HepG2 (cell line): ENCODE results near the gene TMEM95. TPM values are rescaled to one million over a fixed set of nuclear protein-coding genes. Genes with fewer than 3 reads are reported as not detected.

Experiments
- ARHGAP35 ChIP-seq: sonication (generic); formaldehyde crosslinking; IDR thresholded peaks from 2 replicates; pipeline ENCODE4 v1.9.0; 2022; ENCODE audit warnings: mild to moderate bottlenecking, inconsistent platforms, moderate library complexity, missing genetic modification reagents, borderline replicate concordance
- ERF ChIP-seq: IDR thresholded peaks from 2 replicates; pipeline ENCODE4 v1.6.1; 2018; ENCODE audit warnings: missing biosample characterization, missing genetic modification reagents
- GABPB1 ChIP-seq: IDR thresholded peaks from 2 replicates; pipeline ENCODE4 v1.6.1; 2016; ENCODE audit warnings: mild to moderate bottlenecking, missing genetic modification reagents, moderate library complexity, missing compliant biosample characterization
- HOXA3 ChIP-seq: sonication (generic); formaldehyde crosslinking; IDR thresholded peaks from 2 replicates; pipeline ENCODE4 v1.5.0; 2020; ENCODE audit warnings: missing genetic modification reagents
- KMT2B ChIP-seq: IDR thresholded peaks from 2 replicates; pipeline ENCODE4 v1.6.1; 2016; ENCODE audit warnings: missing genetic modification reagents, missing compliant biosample characterization
- NFKB2 ChIP-seq: sonication (generic); formaldehyde crosslinking; IDR thresholded peaks from 2 replicates; pipeline ENCODE4 v1.4.0; 2020; ENCODE audit warnings: missing genetic modification reagents, borderline replicate concordance
- NR2F1 ChIP-seq, 2 experiments: fragments of 450-650 bp in 1 of 2; formaldehyde crosslinking in 1 of 2; IDR thresholded peaks; 2 replicates each; pipeline versions ENCODE4 v1.5.0 to v1.6.1; 2016 to 2020; ENCODE audit warnings: mild to moderate bottlenecking in 1 of 2, missing compliant biosample characterization in 1 of 2, missing genetic modification reagents in 1 of 2, moderate library complexity in 1 of 2
- PAX8 ChIP-seq: sonication (generic); formaldehyde crosslinking; IDR thresholded peaks from 2 replicates; pipeline ENCODE4 v1.8.0; 2022; ENCODE audit warnings: mild to moderate bottlenecking, missing genetic modification reagents, borderline replicate concordance
- POGK ChIP-seq: sonication (generic); formaldehyde crosslinking; conservative IDR thresholded peaks from 2 replicates; pipeline ENCODE4 v1.8.0; 2022; ENCODE audit warnings: mild to moderate bottlenecking, moderate library complexity, missing genetic modification reagents
- REPIN1 ChIP-seq: sonication (generic); formaldehyde crosslinking; IDR thresholded peaks from 2 replicates; pipeline ENCODE4 v1.8.0; 2022; ENCODE audit warnings: missing genetic modification reagents, low read depth, mild to moderate bottlenecking, borderline replicate concordance
- SMAD9 ChIP-seq: sonication (generic); formaldehyde crosslinking; IDR thresholded peaks from 2 replicates; pipeline ENCODE4 v1.5.1; 2020; ENCODE audit warnings: mild to moderate bottlenecking, missing genetic modification reagents
- THAP9 ChIP-seq: sonication (generic); formaldehyde crosslinking; IDR thresholded peaks from 2 replicates; pipeline ENCODE4; 2020; ENCODE audit warnings: missing genetic modification reagents, mild to moderate bottlenecking, borderline replicate concordance
- ZBTB20 ChIP-seq: sonication (generic); formaldehyde crosslinking; IDR thresholded peaks from 2 replicates; pipeline ENCODE4 v1.8.1; 2023; ENCODE audit warnings: missing genetic modification reagents, low read depth, mild to moderate bottlenecking, borderline replicate concordance
- ZC3H13 ChIP-seq: sonication (generic); formaldehyde crosslinking; IDR thresholded peaks from 2 replicates; pipeline ENCODE4 v1.8.1; 2023; ENCODE audit warnings: mild to moderate bottlenecking, missing genetic modification reagents, moderate library complexity
- ZC3H4 ChIP-seq: sonication (generic); formaldehyde crosslinking; IDR thresholded peaks from 2 replicates; pipeline ENCODE4 v1.4.0; 2020; ENCODE audit warnings: missing genetic modification reagents, borderline replicate concordance
- ZNF496 ChIP-seq: sonication (generic); formaldehyde crosslinking; IDR thresholded peaks from 2 replicates; pipeline ENCODE4 v1.8.1; 2023; ENCODE audit warnings: mild to moderate bottlenecking, moderate library complexity, missing genetic modification reagents; ENCODE audit not compliant: insufficient replicate concordance
- ZNF501 ChIP-seq: sonication (generic); formaldehyde crosslinking; IDR thresholded peaks from 2 replicates; pipeline ENCODE4 v1.5.1; 2020; ENCODE audit warnings: mild to moderate bottlenecking, moderate library complexity, missing genetic modification reagents
- ZNF83 ChIP-seq: sonication (generic); formaldehyde crosslinking; IDR thresholded peaks from 2 replicates; pipeline ENCODE4 v1.4.0; 2020; ENCODE audit warnings: missing genetic modification reagents, mild to moderate bottlenecking, borderline replicate concordance
- polyA plus RNA-seq, 8 experiments: library from polyadenylated mRNA; depleted of rRNA in 3 of 8; stranded (reverse) in 7 of 8; unstranded in 1 of 8; fragments of >200 nt; fragmentation: Illumina TruSeq in 4 of 8; extraction: Trizol in 4 of 8; gene quantifications; 2 replicates each; pipeline versions ENCODE4 v1.2.1 to v1.2.3, GENCODE V29; 2011 to 2016; ENCODE audit warnings: low read depth in 4 of 8, missing spikeins in 1 of 8, mixed read lengths in 1 of 8; ENCODE audit not compliant: insufficient read depth in 1 of 8
- total RNA-seq, 5 experiments: library from RNA; depleted of rRNA; stranded (reverse); fragments of >200 nt; fragmentation: Illumina TruSeq; extraction: Trizol; gene quantifications; 2 replicates each; pipeline ENCODE4 v1.2.3, GENCODE V29; 2016; ENCODE audit warnings: low read depth in 1 of 5
- TF ChIP-seq, protein P1 (sequence below): sonication (generic); formaldehyde crosslinking; IDR thresholded peaks from 2 replicates; pipeline ENCODE4 v1.4.0; 2020; ENCODE audit warnings: missing genetic modification reagents, borderline replicate concordance
- TF ChIP-seq, protein P2 (sequence below): sonication (generic); formaldehyde crosslinking; IDR thresholded peaks from 2 replicates; pipeline ENCODE4 v1.8.1; 2023; ENCODE audit warnings: mild to moderate bottlenecking, missing genetic modification reagents

The TMEM95 gene
- total and polyA plus RNA-seq, 2 of the 13 experiments (the other 11 are each of a cell fraction or from before 2014, with no cell fraction given), result not detected

DNA sequence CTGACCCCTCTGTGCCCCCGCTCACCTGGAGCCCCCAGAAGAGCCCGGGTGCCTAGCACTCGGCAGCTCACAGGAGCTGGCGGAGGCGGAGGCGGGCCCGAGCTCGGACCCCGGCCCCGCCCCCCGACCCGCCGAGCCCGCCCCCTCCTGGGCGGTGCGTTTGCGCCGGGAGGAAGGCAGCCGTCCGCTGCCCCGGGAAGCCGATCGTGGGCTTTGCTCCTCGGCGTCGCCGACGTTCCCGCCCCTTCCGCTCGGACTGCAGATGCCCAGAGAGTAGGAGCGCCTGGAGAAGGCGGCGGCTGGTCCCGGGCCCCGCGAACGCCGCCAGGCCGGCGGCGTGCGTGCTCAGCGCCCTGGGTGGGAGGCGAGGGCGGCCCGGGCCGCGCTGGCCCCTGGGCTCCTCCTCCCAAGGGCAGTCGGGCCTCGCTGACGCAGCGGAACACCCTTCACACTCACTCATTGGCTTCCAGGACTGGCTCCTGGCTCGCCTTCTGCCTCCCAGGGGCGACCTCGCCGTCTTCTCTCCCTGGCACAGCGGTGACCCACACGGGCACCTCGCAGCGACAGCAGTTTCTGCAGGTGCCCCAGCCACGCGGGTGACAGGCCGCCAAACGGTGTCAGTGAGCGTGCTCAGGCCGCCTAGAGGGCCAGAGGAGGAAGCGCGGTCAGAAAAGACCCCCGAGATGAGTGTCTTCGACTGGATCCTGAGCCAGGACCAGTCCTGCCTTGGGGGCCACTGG is 39.7 kb downstream of the TMEM95 start, which contains the start of gene PLSCR3 (continued):
- TF ChIP-seq THAP9 (peak; percentile 47; the same call in 1 of the 2 replicates), GABPB1 (CRISPR knock-in tag) (peak; percentile 84), ZBTB20 (CRISPR knock-in tag) (0 out of 2 replicates have a peak, but pooled peaks have one; percentile 55), HOXA3 (CRISPR knock-in tag) (peak; percentile 49; the same call in 1 of the 2 replicates), NFKB2 (CRISPR knock-in tag) (peak; percentile 74; the same call in 1 of the 2 replicates), ZC3H4 (CRISPR knock-in tag) (no peak), PAX8 (CRISPR knock-in tag) (0 out of 2 replicates have a peak, but pooled peaks have one; percentile 15), SMAD9 (no peak), ZNF83 (CRISPR knock-in tag) (0 out of 2 replicates have a peak, but pooled peaks have one; percentile 60), ZC3H13 (CRISPR knock-in tag) (peak; percentile 59; the same call in 1 of the 2 replicates), ERF (CRISPR knock-in tag) (peak; percentile 55; the same call in 1 of the 2 replicates), REPIN1 (CRISPR knock-in tag) (peak; percentile 78; the same call in 1 of the 2 replicates), ARHGAP35 (CRISPR knock-in tag) (peak; percentile 33; the same call in 1 of the 2 replicates), ZNF501 (CRISPR knock-in tag) (0 out of 2 replicates have a peak, but pooled peaks have one; percentile 58), NR2F1 (CRISPR knock-in tag; IDR thresholded peaks at IDR 0.05) (0 out of 4 replicates have a peak, but pooled peaks of 1 of the 2 experiments have one; percentile 17), POGK (peak; percentile 85), ZNF496 (CRISPR knock-in tag) (no peak), KMT2B (CRISPR knock-in tag) (no peak; the same call in 1 of the 2 replicates)
- TF ChIP-seq, protein P1, sequence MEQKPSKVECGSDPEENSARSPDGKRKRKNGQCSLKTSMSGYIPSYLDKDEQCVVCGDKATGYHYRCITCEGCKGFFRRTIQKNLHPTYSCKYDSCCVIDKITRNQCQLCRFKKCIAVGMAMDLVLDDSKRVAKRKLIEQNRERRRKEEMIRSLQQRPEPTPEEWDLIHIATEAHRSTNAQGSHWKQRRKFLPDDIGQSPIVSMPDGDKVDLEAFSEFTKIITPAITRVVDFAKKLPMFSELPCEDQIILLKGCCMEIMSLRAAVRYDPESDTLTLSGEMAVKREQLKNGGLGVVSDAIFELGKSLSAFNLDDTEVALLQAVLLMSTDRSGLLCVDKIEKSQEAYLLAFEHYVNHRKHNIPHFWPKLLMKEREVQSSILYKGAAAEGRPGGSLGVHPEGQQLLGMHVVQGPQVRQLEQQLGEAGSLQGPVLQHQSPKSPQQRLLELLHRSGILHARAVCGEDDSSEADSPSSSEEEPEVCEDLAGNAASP (CRISPR knock-in tag), result peak; percentile 37; the same call in 1 of the 2 replicates
- TF ChIP-seq, protein P2, sequence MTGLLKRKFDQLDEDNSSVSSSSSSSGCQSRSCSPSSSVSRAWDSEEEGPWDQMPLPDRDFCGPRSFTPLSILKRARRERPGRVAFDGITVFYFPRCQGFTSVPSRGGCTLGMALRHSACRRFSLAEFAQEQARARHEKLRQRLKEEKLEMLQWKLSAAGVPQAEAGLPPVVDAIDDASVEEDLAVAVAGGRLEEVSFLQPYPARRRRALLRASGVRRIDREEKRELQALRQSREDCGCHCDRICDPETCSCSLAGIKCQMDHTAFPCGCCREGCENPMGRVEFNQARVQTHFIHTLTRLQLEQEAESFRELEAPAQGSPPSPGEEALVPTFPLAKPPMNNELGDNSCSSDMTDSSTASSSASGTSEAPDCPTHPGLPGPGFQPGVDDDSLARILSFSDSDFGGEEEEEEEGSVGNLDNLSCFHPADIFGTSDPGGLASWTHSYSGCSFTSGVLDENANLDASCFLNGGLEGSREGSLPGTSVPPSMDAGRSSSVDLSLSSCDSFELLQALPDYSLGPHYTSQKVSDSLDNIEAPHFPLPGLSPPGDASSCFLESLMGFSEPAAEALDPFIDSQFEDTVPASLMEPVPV, result peak; percentile 63; the same call in 1 of the 2 replicates
